ENCODE data around the gene BMP7.

The BMP7 gene

DNA sequence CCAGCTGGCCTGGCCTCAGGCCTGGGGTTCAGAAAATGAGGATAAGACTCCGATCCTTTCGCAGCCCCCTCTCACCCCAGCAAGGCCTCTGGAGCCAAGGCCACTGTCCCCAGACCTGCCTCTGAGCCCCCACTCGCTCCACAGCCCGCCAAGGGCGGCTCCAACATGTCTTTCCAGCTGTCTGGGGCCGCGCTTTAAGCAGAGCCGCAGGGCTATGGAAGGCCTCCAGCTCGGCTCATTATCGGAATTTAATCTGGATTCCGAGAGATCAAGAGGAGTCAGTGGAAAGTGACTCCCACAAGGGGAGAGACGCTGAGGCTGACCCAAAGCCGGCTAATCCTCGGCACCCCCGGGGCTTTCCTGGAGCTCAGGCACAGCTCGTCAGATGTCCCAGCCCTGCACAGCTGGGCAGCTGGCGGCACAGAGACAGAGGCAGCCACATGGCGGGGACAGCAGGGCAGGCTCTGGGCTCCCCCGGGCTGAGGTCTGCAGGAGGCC, 41.8 kb downstream of the BMP7 start:
- DNase-seq, result no peak

DNA sequence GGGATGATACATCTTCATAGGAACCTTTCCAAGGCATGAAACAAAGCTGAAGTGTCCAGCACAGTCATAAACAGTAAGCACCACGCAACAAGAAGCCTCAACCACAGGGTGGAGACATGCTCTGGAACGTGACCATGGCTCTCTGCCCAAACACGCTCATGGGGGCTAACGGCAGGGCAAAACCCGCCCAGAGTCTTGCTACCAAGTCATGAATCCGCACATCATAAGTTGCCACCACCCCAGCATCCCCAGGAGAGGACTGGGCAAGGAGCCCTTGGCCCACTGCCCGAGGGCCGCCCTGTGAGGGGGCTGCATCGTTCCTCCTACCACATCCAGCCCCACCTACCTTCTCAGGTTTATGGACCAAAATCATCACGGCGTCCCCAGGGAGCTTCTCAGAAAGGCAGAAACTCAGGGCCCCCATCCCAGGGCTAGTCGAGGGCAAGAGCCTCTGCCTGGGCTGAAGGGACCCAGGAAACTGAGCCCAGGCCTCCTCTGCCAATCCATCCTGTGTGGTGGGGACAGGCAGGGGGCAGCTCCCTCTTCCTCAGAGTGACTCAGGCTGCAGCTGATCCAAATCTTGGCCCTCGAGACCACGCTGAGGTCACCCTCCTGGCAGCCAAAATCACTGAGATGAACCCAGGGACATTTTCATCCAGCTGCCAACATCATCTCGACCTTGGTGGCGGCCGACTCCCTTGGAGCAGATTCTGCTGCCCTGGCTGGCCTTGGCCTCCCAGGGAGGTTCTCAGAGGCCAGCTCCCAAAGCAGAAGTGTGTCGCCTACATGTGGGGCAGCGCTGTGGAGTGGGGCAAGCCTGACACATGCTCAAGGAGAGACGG, 42.6 kb downstream of the BMP7 start:
- no peak for DNase-seq

DNA sequence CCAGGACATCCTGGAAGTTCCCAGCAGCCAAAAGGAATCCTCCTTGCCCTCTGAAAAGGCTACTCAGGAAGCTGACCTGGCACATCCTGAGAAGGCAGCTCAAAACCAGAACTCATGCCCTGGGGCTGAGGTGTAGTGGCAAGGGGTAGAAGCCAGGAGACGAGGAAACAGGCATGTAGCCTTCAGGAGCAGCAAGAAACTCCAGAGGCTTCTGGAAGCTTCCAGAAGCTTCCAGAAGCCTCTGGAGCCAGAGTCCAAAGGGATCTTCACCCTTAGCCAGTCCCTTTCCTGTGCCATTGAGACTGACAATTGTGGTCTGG, 43.9 kb downstream of the BMP7 start:
- DNase-seq, result no peak

DNA sequence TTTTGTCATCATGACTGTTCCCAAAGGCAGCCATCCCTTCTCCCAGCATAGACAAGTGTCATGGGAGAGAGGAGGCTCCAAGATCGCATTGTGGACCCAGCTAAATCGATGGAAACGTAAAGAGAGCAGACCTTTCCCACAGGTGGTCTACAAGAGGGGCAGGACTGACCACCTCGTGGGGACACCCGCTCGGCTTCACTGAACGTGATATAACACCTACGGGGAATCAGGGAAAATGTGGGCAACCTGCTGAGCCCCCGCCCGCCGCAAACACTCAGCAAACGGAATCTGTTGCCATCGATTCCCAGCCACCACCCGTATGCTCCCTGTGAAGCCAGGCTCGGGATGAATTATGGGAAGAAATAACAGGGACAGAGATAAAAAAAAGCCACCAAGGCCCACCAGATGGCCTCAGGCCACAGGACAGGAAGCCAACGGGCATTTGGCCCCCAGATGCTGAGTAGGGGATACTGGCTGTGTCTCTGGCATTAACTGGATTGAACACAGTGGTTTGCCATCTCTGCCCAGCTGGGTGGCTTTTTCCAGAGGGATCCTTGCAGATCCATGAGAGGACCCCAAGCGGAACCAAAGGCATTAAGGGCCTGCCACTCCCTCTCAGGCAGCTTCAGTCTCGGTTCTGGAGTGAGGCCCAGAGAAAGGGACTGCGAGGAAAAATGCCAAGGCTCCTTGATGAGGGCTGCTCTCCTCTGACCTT, 44.4 kb downstream of the BMP7 start:
- DNase-seq, result no peak

DNA sequence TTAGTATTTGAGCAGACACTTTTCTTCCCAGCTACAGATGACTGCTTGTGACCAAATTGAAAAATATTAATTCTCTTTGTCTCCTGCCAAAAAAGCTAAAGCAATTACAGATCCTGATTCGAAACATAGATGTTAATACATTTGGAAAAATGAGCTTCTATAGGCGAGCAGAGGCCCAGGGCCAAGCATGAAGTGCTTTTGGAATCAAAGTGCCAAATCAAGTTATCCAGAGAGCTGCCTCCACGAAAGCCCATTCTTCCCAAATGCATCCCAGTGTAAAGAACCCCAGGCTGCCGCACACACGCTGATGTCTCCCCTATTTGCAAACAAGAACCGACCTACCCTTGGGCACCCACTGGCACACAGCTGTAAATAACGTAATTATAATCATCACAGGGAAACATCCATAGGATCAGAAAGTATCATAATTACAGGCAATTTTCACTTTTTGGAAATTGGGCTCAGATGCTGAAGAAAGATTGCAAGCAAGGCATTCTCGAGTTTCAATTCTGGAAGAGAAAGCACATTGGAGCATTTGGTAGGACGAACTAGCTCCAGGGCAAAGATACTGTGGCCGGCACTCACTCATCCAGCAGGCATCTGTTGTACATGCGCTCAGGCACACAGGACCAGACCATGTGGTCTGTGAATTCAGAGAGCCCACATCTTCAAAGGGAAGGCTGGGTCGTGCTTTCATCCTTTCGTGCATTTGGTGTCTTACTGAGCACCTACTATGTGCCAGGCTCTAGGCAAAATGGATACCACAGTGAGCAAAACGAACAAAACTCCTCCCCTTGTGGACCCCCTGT, 45.9 kb downstream of the BMP7 start:
- no peak for DNase-seq

DNA sequence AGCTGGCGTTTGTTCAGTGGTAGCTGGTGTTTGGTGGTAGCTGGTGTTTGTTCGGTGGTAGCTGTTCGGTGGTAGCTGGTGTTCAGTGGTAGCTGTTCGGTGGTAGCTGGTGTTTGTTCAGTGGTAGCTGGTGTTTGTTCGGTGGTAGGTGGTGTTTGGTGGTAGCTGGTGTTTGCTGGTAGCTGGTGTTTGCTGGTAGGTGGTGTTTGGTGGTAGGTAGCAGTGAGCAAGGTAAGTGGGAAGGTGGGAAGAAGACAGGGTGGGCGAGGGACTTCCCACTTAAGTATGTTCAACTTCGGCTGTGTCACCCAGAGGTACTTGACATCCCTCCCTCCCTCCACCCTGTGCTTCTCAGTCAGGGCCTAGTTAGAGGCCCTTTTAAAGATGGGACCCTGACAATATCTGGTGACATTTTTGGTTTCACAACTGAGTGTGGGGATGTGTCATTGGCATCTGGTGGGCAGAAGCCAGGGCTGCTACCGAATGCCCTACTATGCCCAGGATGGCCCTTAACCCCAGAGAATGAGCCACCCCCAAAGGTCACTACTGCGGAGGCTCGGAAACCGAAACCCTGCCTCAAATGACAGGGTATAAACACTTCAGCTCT, 47.3 kb downstream of the BMP7 start:
- DNase-seq, result no peak

DNA sequence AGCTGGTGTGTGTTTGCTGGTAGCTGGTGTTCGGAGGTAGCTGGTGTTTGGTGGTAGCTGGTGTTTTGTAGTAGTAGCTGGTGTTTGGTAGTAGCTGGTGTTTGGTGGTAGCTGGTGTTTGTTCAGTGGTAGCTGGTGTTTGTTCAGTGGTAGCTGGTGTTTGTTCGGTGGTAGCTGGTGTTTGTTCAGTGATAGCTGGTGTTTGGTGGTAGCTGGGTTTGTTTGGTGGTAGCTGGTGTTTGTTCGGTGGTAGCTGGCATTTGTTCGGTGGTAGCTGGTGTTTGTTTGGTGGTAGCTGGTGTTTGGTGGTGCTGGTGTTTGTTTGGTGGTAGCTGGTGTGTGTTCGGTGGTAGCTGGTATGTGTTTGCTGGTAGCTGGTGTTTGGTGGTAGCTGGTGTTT, 48.0 kb downstream of the BMP7 start:
- DNase-seq, result no peak

DNA sequence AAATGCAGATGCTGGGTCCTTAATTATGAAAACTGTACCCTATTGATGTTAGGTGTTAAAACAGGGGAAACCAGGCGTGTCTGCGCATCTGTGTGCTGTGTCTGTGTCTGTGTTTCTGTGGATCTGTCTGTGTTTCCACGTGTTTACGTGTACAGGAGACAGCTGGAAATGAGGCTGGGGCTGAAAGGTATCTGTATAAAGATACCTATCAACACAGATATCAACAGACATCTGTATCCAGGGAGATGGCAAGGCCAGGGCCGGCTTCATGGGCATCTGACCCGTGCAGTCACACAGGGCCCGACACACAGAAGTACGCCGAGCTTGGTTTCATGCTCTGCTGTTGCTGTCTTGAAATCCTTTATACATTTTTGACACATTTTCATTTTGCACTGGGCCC, 48.6 kb downstream of the BMP7 start:
- DNase-seq, result no peak

DNA sequence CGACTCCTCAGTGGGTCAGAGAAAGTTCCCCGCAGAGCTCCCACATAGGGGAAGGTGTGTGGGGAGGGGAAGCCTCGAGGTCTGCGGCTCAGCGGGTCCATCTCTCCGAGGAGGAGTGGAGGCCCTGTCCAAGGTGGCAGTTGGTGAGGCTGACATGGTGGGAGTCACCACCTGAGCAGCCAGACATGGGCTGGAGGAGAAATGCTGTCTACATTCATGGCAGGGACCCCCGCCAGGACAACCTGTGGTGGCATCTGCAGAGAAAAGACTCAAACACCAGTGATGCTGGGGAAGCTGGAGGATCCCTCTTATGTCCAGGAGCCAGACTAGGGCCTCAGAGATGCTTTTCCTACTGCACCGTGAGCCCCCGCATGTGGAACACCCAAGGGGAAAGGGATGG, 49.8 kb downstream of the BMP7 start:
- no peak for DNase-seq

DNA sequence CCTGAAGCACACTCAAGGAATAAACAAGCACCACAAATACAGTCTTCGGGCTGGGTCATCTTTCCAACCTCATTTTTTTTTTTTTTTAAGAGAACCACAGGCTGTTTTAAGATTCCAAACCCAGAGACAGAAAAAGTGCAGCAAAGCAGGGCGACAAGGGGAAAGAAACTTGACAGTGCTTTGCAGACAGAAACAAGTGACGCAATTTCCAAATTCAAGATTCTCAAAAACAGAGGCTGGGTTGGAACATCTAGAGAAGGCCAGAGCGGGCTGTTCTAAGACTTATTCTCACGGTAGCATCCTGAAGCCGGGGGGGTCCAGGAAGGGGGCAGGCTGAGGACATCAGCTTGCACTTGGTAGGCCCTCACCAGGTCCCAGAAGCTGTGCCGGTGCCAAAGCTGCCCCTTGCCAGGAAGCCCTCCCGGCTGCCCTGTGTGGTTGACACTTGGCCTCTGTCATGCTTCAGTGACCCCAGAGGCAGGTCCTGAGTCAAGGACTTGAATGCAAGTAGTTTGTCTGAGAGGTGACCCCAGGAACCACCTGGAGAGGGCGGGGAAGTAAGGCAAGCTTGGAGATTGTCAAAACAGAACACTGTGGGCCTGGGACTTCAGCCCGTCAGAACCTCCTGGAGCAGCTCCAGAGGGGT, 50.5 kb downstream of the BMP7 start:
- DNase-seq, result no peak

DNA sequence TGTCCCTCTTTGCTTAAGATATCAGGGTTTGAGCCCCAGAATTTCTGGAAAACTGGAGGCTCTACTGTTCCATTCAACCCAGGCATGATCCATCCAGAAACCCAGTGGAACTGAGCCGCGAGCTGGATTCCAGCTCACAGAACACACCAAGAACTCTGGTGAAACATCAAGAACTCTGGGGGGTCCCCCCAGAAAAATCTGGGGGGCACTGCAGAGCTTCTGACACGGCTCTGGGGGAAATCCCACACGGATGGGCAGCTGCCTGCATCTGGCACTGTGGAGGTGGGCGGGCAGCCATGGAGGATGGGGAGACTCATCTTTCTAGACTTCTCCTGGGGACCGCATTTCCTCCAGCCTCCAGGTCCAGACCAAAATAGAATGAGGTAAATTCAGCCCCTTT, 51.0 kb downstream of the BMP7 start:
- no peak for DNase-seq

DNA sequence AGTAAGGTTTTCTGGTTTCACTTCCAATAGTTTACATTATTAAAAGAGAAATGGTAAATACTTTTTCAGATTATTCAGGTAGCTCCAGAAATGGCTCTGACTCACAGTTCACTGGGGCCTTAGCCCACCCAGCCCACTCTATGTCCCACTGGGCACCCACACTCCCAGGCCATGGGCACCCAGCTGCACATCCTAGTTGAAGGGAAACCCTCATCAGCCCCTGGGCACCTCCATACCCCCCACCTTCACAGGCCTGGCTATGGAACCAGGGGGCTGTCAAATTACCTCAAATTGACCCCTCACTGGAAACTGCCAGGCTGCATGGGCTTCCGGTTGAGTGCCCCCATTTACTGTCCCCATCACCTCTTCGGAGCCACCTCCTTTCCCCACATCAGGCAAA, 51.5 kb downstream of the BMP7 start:
- DNase-seq, result no peak

DNA sequence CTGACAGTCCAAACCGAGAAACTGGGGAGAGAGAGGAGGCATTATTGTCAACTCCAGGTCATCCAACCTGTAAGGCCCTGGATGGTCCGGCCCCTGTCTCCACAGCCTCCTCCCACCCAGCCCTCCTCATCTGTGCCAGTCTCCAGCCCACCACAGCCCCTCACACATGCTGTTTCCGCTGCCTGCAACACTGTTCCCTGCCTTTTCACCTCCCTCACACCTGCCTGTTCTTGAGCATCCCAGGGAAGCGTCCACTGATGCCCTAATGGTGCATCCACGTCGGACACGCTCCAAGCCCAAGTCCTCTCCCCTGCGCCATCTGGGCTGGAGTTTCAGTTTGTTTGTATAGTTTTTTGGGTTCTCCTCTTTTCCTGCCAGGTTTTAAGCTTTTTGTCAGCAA, 52.0 kb downstream of the BMP7 start:
- DNase-seq, result no peak

DNA sequence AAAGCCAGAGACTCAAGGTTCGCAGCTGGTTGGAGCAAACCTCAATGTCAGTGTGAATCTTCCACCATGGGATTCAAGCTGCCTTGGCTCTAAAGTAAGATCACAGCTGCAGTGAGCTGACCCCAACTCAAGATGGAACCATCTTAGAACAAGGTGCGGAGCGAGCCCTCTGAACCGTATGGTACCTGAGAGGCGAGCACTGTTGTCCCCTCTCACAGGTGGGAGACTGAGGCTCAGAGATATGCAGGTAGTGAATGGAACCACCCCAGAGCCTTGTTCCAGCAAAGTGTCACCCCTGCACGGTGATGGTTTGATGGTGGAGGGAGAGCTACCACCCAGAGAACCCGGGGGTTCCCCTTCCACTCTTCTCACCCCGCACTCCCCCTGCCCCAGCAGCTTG, 52.5 kb downstream of the BMP7 start:
- DNase-seq, result no peak

DNA sequence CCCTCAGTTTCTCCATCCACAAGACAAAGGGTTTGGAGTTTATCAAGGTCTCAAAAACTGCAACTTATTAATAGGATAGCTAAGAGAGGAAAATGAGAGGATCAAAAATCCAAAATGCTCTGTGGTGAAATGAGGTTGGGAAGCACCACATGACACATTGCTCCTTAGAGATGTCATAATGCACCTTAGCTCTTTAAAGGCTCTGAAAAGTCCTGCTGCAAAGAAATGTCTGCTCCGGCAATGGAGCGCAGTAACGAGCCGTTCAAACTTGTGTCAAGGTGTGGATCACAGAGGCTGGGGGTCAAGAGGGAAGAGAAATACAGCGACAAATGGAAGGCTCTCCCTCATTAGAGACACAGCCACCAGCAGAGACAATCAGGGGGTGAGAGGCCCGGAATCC, 53.1 kb downstream of the BMP7 start:
- no peak for DNase-seq

DNA sequence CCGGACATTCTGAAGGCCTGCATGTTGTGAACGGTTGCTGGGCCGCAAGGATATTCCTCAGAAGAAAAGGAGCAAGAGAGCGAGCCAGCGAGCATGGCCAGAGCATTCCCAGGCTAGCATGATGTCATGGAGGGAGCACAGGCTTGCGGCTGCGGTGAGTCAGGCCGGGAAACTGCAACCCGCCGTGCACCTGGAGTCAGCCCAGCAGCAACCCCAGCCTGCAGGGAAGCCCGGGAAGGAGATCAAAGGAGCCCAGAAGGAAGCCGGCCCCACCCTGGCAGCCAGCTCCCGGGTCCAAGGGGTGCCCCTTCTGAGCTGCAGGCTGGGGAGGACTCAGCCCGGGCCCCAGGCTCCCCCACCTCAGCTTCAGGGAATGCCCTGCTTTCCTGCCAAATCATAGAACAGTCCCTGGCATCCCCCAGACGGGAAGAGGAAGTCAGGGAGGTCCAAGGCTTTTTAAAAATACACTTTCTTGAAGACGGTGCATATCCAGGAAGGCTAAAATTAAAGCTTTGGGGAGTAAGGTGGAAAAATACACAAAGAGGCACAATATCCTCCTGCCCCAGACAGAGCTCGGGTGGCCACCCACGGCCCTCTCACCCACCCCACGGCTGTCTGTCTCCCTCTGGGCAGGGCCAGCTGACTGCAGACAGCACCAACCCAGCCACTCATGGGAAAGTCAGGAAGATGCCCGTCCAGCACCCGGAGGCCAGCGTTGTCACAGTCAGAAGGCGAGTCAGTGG, 53.7 kb downstream of the BMP7 start:
- no peak for DNase-seq

DNA sequence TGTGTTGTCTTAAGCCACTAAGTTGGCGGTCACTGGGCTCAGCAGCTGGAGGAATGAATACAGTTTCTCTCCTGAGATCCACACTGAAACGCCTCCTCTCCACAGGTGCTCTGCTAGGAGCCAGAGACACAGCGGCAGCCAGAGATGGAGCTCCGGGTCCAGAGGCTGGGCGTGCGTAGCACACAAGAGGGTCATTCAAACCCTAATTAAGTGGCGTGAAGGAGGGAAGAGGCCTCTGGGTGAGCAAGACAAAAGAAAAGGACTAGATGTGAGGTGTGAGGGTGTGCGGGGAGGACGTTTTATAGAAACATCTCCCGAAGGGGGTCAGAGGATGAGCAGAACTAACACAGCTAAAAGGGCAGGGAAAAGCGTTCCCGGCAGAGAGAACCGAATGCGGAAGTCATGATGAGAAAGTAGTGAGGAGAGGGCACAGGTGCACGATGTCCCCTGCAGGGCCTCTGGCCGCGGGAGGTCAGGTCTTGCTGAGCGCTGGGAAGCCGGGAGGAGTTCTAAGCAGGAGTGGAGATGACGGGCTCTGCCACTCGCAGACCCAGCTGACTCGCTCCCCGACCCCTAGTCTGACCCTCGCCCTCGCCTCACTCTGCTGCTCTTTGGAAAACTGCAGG, 54.4 kb downstream of the BMP7 start:
- DNase-seq, result no peak

DNA sequence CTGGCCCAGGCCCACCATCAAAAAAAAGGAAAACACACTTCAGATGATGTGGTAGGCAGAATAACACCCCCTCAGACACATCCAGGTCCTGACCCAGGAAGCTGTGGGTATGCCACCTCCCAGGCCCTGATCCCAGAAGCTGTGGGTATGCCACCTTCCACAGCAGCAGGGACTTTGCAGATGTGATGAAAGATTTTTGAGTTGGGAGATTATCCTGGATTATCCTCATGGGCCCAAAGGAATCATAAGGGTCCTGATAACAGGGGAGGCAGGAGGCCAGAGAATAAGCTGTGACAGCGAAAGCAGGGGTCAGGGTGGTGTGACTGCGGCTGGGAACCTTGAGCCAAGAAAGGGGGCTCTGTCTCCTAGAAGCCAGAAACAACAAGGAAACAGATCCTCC, 55.0 kb downstream of the BMP7 start:
- DNase-seq, result no peak

DNA sequence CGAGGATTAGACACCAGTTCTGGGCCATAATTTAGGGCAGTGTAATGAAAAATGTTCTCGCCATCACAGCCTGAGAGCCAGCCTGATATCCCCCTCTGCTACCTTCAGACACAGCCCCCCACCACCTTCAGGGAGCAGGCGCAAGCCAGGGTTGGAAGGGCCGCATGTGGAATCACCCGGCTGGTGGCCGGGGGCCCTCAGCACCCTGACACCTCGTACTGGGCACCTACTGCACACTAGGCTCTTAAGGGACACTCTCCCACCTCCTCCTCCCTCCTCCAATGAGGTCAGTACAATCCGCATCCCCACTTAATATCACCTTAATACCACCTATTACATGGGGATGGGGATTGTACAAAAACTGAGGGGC, 55.5 kb downstream of the BMP7 start:
- no peak for DNase-seq

DNA sequence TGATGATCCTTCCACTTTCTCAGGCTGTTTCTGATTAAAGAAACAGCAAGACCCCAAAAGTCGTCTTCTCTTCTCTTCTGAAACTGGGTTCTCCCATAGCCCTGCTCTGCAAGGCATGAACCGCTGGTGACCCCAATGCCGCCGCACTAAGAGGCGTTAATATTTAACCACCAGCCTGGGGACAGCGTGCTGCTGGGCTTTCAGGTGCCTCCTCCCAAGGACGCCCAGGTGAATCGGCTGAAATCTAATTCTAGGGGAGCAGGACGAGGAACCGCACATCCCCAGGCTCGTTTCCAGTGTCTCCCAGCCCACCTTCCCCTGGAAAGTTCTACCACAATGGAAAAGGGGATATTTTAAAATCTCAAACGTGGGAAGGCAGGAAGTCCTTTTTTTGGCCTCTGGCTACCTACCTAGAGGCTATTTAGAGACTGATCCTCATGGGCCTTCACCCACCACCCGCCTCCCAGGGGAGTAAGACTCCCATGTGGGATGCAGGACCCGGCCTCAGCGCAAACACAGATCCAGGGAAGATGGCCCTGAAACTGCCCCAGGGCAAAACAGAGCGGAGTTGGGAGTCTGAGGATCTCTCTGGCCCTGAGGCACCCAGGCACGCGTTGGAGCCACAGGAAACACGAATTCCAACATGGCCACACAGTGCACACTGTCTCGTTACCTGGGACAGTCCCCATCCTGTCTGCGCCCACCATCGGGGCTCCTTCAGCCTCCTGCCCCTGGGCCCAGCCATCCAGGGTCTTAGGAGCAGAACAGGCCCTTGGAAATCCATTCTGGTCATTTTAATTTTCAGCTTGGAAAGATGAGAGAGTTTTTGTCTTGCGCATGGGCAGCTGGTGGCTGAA, 56.2 kb downstream of the BMP7 start:
- no peak for DNase-seq

DNA sequence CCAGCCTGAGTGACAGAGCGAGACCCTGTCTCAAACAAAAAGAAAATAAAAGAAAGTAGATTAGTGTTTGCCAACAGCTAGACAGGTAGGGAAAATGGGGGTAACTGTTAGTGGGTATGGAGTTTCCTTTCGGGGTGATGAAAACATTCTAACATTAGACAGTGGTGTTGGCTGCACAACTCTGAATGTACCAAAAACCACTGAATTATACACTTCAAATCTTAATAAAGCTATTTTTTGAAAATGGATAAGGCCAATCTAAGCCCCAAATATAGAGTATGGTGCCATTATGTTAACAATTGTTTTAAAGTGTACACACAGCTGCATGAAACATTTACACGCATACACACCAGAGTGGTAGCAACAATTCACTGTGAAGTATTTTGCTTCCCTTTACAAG, 57.0 kb downstream of the BMP7 start:
- no peak for DNase-seq
